Amniotic stem cell (primary cell): ENCODE results near the gene HOATZ.

Experiments used
- DNase-seq: peaks from one replicate; lab custom pipeline; 2025; lab: John Stamatoyannopoulos, UW

HOATZ gene

DNA sequence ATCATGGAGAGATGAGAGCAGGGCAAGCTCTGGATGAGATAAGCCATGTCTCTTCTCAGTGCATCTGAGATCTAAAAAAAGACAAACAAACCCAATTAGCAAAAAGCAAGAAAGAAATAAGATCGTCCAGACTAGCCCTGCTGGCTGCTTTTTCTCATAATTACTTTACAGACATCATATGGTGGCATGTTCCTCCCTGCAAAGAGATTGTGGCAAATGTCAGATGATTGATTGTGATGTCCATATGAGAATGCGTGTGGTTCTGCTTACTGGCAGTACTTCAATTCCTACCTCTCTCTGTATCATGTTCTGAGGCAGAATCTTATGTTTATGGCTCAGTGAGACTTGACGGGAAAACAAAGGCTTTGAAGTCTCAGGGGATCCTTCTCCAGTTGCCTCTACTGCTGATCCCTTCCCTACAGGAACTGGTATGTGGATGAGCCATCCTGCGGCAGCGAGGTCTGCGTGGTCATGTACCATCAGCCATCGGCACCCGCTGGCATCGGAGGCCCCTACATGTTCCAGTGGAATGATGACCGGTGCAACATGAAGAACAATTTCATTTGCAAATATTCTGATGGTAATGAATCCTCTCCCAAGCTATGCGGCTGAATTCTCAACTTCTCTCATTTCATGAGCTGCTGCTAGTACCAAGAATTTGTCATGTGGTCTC lies 34.8 kb downstream of the HOATZ start:
- DNase-seq, result no peak

DNA sequence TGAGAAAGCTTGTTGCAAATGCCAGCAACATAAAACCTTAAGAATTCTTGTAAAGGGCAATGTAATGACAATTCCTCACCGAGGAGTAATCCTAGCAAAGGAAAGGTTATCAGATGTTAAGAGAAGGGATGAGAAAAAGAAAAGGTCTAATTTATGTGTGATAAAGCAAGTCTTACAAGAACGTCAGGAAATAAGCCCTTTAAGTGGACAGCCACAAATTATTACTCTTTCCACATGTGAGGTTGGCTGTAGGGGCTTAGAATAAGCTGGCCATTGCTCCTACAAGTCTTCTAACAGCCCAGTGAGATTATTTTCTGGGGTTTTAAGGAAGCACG lies 35.3 kb downstream of the HOATZ start:
- DNase-seq, result no peak

DNA sequence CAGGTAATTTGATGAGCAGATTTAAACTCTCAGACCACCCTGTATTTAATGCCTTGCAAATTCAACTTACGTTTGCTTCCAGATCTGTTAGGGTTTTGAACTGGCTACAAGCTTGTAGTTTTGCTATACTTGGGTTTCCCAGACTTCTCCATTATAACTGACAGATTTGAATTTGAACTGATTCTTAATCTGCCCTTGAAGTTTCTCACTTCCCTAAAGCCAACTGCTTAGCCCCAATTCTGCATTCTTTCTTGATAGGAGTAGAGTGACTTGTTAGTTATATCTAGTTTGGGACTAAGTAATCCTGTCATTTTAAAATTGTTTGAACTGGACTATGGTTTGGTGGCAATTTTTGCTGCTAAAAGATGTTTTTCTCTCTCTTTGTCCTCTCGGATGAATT lies 35.7 kb downstream of the HOATZ start:
- no peak for DNase-seq

DNA sequence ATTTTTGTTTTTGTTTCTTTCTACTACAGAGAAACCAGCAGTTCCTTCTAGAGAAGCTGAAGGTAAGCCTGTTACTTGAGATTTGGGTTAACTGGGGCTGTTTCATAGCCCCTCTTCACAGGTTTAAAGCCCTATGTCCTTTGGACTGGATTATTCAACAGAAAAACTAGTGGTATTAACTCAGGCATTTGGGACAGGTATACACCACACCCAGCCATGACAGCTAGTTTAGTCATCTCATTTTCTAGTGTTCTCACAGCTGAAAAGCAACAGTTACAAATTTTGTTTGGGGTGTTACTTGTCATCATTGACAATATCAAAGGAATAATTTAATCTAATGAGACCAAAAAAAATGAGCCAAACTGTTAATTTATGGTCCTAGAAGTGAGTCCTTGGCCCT lies 40.0 kb downstream of the HOATZ start:
- no peak for DNase-seq

DNA sequence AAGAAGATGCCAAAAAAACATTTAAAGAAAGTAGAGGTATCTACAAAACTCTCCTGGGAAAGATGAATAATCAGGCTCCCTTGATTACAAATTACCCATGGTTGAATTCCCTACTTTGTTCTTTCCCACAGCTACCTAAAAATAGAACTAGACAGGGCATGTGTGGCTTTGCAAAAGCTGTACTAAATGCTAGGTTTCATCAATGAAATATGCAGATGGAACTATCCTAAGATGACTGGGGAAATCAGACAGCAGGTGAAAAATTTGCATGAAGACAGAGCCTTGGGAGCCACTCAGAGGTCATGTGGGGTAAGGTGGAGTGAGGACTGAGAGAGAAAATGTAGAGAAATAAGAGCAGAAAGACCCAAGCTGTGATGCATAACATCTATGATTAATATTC lies 40.7 kb downstream of the HOATZ start:
- no peak for DNase-seq

DNA sequence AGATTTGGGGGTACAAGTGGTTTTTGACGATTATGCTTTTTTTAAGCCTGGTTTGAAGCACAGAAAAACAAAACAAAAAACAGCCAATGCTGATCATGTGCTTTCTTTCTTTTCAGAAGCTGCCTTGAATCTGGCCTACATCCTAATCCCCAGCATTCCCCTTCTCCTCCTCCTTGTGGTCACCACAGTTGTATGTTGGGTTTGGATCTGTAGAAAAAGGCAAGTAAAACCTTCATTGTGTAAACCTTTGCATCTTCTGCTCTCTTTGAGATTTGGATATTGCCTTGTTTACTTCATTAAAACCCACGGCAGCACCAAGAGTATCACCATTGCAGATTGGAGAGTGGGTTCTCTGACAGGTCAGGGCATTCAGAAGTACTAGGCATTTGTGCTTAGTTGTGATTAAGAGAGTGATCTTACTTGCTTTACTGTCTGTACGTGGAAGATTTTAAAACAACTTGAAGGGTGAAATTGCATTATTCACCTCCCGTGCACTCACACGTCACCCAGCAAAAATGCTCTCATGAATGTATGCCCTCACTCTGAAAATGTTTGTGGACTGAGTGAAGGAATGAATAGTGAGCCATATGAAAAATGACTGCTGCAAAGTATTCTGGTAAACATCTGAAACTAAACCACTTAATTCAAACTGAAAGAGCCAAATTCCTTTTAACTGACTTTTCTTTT lies 43.0 kb downstream of the HOATZ start:
- peak; percentile 91 for DNase-seq

DNA sequence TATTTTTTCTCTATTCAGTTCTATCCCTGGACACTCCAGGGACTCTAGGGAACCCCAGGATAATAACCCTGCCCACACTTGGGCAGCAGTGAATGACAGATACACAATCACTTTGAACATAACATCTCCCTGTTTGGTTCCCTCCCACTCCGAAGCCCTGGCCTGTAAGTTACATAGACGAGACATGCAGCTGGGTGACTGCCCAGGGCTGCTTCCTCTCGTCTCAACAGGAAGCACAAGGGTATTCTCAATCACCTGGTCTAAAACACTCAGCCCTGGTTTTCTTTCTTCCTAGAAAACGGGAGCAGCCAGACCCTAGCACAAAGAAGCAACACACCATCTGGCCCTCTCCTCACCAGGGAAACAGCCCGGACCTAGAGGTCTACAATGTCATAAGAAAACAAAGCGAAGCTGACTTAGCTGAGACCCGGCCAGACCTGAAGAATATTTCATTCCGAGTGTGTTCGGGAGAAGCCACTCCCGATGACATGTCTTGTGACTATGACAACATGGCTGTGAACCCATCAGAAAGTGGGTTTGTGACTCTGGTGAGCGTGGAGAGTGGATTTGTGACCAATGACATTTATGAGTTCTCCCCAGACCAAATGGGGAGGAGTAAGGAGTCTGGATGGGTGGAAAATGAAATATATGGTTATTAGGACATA lies 45.4 kb downstream of the HOATZ start:
- no peak for DNase-seq

DNA sequence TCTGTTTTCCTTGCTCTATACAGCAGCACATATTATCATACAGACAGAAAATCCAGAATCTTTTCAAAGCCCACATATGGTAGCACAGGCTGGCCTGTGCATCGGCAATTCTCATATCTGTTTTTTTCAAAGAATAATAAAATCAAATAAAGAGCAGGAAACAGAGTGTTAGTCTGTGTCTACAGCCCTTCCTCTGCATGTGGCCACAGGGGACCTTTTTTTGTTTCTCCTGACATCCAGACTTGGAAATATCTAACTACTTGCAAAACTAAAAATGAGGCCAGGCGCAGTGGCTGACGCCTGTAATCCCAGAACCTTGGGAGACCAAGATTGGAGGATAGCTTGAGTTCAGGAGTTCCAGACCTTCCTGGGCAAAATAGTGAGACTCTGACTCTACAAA lies 46.2 kb downstream of the HOATZ start:
- no peak for DNase-seq

DNA sequence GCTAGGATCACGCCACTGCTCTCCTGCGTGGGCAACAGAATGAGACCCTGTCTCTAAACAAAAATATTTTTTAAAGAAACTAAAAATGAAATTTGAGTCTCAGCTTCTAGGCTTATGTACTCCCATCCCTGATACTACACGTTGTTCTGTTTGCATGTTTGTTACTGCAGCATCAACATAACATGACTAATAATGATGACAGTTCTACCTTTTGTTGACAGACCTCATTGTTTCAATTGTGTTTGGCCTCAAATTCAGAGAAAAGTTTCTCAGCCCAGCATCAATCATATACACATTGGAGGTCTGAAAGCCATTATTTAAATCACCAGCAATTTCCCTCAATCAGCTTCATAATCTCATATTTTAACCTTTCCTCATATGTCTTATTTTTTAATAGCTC lies 46.7 kb downstream of the HOATZ start:
- DNase-seq, result no peak

DNA sequence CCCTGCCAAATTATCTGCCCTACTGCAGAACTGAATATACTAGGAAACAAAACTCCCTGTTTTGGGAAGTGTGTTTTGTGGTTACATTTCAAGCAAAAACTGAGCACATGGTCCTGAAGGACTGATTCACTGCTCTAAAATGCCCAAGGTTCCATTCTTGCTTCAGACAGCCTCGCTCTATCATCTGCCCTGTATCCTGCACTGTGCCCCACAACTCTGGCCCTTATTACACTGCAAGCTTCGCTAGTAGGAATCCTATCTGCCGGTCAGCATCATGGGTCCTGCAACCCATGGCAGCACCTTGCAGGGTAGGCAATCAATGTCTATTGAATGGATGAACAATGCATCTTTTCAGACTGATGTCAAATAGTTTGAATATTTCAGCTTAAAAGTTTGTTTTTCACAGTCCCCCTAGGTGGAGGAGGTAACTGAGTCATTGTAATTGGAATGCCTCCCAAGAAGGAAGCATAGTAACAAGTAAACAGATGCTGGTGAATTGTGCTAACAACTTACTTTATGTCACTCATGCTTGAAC lies 47.3 kb downstream of the HOATZ start:
- DNase-seq, result peak; percentile 19

DNA sequence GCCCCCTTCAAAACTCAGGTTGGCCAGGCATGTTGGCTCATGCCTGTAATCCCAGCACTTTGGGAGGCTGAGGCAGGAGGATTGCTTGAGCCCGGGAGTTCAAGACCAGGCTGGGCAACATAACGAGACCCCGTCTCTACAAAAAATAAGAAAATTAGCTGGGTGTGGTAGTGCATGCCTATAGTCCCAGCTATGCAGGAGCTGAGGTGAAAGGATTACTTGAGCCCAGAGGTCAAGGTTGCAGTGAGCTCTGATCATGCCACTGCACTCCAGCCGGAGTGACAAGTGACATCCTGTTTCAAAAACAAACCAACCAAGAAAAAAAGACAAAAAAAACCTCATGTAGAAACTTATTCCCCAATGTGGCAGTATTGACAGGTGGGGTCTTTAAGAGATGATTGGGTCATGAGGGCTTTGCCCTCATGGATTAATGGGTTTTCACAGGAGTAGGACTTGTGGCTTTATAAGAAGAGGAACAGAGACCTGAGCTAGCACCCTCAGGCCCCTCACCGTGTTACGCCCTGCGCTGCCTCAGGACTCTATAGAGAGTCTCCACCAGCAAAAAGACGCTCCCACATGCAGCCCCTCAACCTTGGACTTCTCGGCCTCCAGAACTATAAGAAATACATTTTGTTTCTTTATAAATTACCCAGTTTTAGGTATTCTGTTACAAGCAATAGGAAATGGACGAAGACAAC lies 48.3 kb downstream of the HOATZ start:
- no peak for DNase-seq

DNA sequence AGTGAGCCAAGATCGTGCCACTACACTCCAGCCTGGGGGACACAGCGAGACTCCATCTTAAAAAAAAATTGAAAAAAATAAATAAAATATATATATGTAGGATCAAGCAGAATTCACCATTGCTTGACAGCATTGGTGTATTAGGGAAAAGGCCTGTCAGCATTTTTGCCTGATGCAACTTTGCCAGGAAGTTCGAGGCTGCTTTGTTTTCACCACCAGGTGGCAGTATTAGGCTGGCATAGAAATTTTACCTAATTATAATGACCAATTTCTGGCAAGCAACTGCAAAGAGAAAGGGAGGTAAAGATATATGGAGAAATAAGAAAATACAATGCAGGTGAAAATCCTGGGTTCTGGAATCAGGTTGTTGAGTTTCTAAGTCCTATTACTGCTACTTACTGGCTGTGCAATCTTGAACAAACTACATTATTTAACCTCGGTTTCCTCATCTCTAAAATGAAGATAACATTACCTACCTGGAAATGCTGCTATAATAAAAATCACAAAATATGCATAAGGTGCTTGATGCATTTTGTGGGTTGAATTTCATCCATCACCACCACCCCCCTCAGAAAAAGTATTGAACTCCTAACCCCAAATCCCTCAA lies 50.6 kb downstream of the HOATZ start:
- DNase-seq, result peak; percentile 68

DNA sequence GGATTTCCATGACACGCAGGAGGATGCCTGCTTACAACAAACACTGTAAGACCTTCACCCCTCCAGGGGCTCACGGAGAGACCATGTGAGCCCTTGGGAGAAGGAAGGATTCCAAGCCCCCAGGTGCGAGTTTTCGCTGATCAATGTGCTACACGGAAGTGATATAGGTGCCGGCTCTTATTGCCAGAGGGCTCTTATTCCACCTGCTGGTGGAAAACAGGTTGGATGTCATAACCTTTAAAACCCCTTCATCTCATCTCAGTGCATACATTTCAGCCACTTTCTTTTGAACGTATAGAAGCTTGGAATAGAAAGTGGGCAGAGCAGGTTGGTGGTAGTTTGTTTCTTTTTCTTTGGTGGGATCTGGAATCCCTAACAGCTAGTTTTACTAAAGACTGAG lies 51.7 kb downstream of the HOATZ start:
- no peak for DNase-seq

DNA sequence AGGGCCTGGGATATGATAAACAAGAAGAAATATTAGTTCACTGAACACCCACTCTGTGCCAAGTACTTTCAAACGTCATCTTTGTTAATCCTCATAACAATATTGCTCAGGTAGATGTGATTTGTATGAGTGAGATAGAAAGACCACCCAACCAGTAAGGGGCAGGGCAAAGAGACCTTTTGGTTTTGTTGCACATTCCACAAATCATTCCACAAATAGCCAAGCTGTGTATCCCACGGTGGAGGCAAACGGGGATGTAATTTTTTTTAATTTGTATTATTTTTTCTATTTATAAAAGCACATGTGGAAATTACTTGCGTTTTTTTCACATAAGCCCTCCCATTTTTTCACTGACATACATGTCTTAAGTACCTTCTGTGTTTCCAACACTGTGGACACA lies 54.9 kb downstream of the HOATZ start:
- no peak for DNase-seq

DNA sequence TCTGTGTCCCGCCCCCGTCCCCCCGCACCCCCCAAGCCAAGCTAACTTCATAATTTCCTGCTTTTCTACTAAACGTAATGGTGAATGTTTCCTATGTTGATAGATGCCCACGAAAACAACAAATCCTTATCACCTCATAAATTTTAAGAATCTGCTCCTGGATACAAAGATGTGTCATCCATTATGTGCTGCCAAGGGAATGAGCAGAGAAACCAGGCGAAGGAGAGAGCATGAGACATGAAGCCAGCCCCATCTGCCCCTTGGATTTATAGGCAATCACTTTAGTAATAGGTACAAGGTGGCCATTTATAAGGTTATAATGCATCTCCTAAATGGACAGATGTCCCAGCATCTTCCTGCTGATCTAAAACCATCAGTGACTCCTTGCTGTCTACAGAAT lies 56.2 kb downstream of the HOATZ start:
- no peak for DNase-seq

DNA sequence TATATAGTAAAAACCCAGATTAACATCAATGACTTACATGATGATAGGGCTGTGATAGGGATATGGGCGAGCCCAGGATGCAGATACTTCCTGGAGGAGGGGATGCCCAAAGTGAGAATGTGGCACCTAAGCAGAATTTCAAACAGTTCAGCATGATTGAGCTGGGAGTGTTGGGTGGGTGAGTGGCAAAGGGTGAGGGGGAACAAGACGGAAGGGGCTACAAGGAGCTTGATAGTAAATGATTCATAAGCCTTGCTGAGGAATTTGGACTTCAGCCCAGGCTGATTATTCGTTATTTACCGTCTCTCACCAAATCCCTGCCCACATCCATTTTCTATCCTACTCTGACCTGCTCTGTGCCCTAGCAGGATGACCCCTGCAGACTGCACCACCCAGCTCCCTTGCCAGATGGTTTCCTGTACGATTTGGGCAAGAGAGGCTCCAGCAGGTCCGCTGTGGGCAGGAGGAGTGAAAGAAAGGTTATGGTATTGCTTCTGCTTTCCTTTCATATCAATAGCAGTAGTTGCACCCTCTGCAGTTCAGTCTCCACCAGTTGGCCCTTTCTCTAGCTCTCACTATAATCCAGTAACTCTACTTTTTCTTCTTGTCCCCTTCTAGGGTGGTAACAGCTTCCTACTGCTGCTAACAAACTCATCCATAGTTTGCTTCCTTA lies 57.4 kb downstream of the HOATZ start:
- DNase-seq, result no peak

DNA sequence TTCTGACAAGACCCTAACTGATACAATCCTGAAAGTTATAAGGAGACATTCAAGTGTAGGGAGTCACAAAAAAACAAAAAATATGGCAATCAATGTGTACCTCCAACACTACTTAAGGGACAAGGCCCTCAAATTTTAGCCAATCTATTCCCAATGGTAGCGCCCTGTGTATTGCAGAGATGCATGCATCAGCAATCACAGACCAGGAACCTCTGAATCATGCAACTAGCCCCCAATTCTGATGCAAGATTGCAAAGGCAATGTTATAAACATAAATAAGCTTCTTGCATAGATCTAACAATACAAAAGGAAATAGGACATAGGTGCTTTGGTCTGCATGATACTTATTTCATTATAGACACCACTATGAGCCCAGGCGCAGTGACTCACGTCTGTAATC lies 58.0 kb downstream of the HOATZ start:
- DNase-seq, result no peak

DNA sequence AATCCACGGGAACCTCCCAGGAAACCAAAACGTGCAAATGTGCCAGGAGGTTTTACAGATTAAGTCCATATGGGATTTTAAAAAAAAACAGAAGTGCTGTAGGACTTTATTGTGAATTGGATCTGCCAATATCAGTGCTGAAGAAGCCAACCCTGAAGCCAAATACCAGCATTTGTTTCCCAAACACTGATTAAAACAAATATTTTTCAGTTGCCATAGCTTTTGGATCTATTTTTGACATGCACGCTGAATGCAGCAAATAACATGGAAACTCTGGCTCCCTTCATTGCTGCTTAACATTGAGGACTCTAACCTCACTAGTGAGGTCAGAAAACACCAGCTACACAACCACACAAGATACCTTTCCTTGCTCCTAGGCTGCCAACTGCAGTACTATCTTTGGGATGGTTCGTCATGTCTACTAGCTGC lies 59.3 kb downstream of the HOATZ start:
- no peak for DNase-seq

DNA sequence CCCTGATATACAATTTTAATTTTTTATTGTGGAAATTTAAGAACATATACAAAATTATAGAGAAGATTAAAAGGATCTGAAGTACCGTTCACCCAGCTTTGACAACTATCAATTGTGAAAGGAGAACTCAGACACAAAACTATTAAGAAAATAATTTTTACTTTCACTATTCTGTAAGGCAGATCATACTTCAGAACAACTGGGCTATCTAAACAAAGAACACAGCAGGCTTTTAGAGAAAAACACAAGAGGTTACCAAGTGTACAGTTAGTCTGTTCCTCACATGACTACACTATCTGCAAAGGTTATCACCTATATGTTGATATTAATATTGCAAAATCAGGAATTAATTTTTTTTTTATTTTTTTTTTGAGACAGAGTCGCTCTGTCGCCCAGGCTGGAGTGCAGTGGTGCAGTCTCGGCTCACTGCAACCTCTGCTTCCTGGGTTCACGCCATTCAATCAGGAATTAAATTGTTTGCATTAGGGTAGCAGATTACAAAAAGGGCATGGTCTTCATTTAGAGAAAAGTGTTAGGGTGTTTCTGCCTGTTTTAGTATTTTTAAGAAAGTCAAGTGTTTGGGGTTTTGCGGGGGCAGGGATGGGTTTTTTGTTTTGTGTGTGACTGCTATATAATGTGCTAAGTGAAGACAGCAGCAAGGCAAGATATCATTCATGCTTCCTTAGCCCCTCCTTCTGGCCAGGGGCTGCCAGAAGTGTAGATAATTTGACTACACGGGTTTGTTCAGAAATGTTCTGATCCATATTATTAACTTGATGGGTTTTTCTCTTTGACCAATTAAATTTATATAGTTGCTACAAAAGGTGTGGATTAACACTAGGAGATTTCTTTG lies 60.0 kb downstream of the HOATZ start:
- no peak for DNase-seq

DNA sequence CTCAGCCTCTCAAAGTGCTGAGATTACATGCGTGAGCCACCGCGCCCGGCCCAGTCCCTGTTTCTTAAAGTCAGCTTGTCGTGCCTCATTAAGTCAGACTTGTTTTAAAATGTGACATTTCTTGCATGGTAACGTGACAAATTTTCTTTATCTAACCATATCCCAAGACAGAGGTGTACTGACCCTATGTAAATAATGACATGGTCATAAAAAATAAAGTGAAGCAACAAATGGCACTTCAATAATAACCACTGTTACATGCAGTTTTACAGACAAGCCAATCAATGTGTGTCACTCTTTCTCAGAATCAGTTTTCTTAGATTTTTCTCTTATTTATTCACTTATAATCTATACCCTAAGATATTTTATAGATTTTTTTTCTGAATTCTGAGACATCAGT lies 61.2 kb downstream of the HOATZ start:
- no peak for DNase-seq

DNA sequence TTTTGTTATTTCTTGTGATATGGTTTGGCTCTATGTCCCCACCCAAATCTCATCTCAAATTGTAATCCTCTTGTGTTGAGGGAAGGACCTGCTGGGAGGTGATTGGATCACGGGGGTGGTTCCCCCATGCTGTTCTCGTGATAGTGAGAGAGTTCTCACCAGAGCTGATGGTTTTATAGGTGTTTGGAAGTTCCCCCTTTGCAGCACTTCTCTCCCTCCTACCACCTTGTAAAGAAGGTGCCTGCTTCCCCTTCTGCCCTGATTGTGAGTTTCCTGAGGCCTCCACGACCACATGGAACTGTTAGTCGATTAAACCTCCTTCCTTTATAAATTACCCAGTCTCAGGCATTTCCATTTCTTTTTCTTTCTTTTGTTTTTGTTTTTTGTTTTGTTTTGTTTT lies 63.2 kb downstream of the HOATZ start:
- DNase-seq, result no peak
